ENCODE results near the gene DAPK2. TPM values are rescaled to one million over a fixed set of nuclear protein-coding genes. Genes with fewer than 3 reads are reported as not detected.
A peak's percentile ranks its signal among the peaks of the same experiment; 100 is the strongest.

DAPK2 gene
- total RNA-seq, 1 donor from 2014 or later, result 2.0 TPM

- H3K4me3 Mint-ChIP-seq (ENCODE audit: low read depth), result no peak overlapping the region
- H3K9me3 Mint-ChIP-seq (ENCODE audit: low read depth), result no peaks in the 10 kb centered on the region
- no peaks in the 10 kb centered on the region for H3K36me3 Mint-ChIP-seq (ENCODE audit: insufficient read depth)
- H3K4me1 Mint-ChIP-seq (ENCODE audit: low read depth), result peaks cover 5% of the 10 kb centered on the region
- no peak overlapping the region for H3K27ac Mint-ChIP-seq
- TF ChIP-seq, protein P1, sequence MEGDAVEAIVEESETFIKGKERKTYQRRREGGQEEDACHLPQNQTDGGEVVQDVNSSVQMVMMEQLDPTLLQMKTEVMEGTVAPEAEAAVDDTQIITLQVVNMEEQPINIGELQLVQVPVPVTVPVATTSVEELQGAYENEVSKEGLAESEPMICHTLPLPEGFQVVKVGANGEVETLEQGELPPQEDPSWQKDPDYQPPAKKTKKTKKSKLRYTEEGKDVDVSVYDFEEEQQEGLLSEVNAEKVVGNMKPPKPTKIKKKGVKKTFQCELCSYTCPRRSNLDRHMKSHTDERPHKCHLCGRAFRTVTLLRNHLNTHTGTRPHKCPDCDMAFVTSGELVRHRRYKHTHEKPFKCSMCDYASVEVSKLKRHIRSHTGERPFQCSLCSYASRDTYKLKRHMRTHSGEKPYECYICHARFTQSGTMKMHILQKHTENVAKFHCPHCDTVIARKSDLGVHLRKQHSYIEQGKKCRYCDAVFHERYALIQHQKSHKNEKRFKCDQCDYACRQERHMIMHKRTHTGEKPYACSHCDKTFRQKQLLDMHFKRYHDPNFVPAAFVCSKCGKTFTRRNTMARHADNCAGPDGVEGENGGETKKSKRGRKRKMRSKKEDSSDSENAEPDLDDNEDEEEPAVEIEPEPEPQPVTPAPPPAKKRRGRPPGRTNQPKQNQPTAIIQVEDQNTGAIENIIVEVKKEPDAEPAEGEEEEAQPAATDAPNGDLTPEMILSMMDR (IDR thresholded peaks at IDR 0.05; ENCODE audit: unreplicated experiment), result no peak
- peaks cover 5% of the 10 kb centered on the region for H3K27me3 Mint-ChIP-seq
- DNase-seq (ENCODE audit: low spot score, unreplicated experiment), result no peak
Observed at GRCh38 chr15:63997715-63998442, 48.4 kb downstream of the DAPK2 start.

DNA sequence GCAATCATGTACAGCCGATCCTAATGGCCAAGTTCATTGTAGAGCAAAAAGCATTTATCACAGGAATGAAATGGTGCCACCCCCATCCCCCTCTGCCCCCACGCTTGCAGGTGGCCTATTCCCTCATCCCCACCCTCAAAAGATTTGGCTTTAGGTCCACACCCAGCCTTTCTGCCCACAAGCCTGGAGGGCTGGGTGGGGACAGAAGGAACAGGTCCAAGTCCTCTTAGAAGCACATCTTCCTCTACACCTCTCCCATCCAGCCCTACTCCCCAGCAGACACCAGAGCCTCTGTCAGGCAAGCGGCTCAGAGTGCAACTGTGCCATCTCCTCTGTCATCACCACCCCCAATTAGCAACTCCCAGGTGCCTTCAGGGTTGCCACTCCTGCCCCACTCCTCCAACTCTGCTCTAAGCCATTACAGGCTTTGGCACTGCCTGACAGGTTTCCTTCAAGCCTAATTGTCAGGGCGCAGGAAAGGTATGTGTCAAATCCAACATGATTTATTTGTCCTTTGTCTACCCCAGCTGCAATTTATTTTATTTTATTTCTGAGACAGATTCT, 49.4 kb downstream of the DAPK2 start:
- Mint-ChIP-seq H3K4me3 (ENCODE audit: low read depth) (no peak overlapping the region), H3K27me3 (peaks cover 5% of the 10 kb centered on the region)

GRCh38 chr15:63995789-63996188, 50.5 kb downstream of the DAPK2 start:
- DNase-seq (ENCODE audit: low spot score, unreplicated experiment), result no peak
- Mint-ChIP-seq H3K36me3 (ENCODE audit: insufficient read depth) (no peaks in the 10 kb centered on the region), H3K4me1 (ENCODE audit: low read depth) (peaks cover 5% of the 10 kb centered on the region), H3K4me3 (ENCODE audit: low read depth) (no peak overlapping the region), H3K9me3 (ENCODE audit: low read depth) (no peaks in the 10 kb centered on the region), H3K27me3 (peaks cover 2% of the 10 kb centered on the region), H3K27ac (no peak overlapping the region)
- TF ChIP-seq, protein P1 (IDR thresholded peaks at IDR 0.05; ENCODE audit: unreplicated experiment), result no peak

More for the DNA sequence above, 49.4 kb downstream of the DAPK2 start:
- Mint-ChIP-seq H3K9me3 (ENCODE audit: low read depth) (no peaks in the 10 kb centered on the region), H3K4me1 (ENCODE audit: low read depth) (peaks cover 5% of the 10 kb centered on the region), H3K27ac (no peak overlapping the region), H3K36me3 (ENCODE audit: insufficient read depth) (no peaks in the 10 kb centered on the region)
- TF ChIP-seq, protein P1 (IDR thresholded peaks at IDR 0.05; ENCODE audit: unreplicated experiment), result no peak
- DNase-seq (ENCODE audit: low spot score, unreplicated experiment), result no peak

GRCh38 chr15:63994073-63994600, 52.1 kb downstream of the DAPK2 start:
- no peaks in the 10 kb centered on the region for H3K36me3 Mint-ChIP-seq (ENCODE audit: insufficient read depth)

DNA sequence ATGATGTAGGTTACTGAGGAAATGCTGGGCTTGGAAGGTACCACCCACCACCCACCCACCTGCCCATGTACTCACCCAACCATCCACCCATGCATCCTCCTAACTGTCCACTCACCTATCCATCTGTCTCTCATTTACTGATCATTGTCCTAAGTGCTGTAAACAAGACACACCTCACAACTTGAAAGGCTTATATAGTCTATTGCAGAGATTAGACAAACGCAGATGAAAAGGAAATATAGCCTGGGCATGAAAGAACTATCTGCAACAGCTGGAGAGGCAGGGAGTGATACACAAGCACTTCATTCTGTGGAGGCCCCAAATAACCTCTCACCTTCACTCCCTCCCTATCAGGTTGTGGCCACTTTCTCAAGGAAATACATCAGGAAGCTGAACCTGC, 54.0 kb downstream of the DAPK2 start:
- no peak overlapping the region for H3K4me3 Mint-ChIP-seq (ENCODE audit: low read depth)
- TF ChIP-seq, protein P1 (IDR thresholded peaks at IDR 0.05; ENCODE audit: unreplicated experiment), result no peak
- H3K36me3 Mint-ChIP-seq (ENCODE audit: insufficient read depth), result no peaks in the 10 kb centered on the region
- no peak for DNase-seq (ENCODE audit: low spot score, unreplicated experiment)
- peak overlapping the region; percentile 38 for H3K27ac Mint-ChIP-seq
- H3K4me1 Mint-ChIP-seq (ENCODE audit: low read depth), result peaks cover 2% of the 10 kb centered on the region
- no peaks in the 10 kb centered on the region for H3K9me3 Mint-ChIP-seq (ENCODE audit: low read depth)
- no peaks in the 10 kb centered on the region for H3K27me3 Mint-ChIP-seq

More at GRCh38 chr15:63994073-63994600, 52.1 kb downstream of the DAPK2 start:
- H3K27ac Mint-ChIP-seq, result no peak overlapping the region
- no peaks in the 10 kb centered on the region for H3K9me3 Mint-ChIP-seq (ENCODE audit: low read depth)
- no peak overlapping the region for H3K4me3 Mint-ChIP-seq (ENCODE audit: low read depth)
- TF ChIP-seq, protein P1 (IDR thresholded peaks at IDR 0.05; ENCODE audit: unreplicated experiment), result no peak
- no peak for DNase-seq (ENCODE audit: low spot score, unreplicated experiment)
- peaks cover 2% of the 10 kb centered on the region for H3K4me1 Mint-ChIP-seq (ENCODE audit: low read depth)
- no peaks in the 10 kb centered on the region for H3K27me3 Mint-ChIP-seq

Measured in progenitor cell of endocrine pancreas (in vitro differentiated cells).